H1 (cell line): ENCODE results near the gene SPC24. TPM values are rescaled to one million over a fixed set of nuclear protein-coding genes. Genes with fewer than 3 reads are reported as not detected.

Source experiments
- FOSL1 ChIP-seq: IDR thresholded peaks from 2 replicates; pipeline ENCODE4 v1.6.1; 2011; ENCODE audit warnings: mild to moderate bottlenecking, low read depth, low read length, moderate library complexity; ENCODE audit not compliant: insufficient read depth
- NRF1 ChIP-seq: IDR thresholded peaks from 2 replicates; pipeline ENCODE4 v1.6.1; 2011; ENCODE audit warnings: mild to moderate bottlenecking, low read depth, low read length, improper control_type of control experiment
- SAP30 ChIP-seq: fragments of 300-600 bp; sonication (generic); IDR thresholded peaks from 2 replicates; pipeline ENCODE4 v1.7.1; 2012; ENCODE audit warnings: low read length, moderate library complexity, mild to moderate bottlenecking, inconsistent platforms; ENCODE audit not compliant: insufficient read depth, insufficient replicate concordance
- polyA plus RNA-seq, 7 experiments: library from polyadenylated mRNA; depleted of rRNA in 3 of 7; stranded (reverse) in 5 of 7; unstranded in 2 of 7; fragments of >200 nt in 5 of 7; fragments of 200-250 nt in 2 of 7; gene quantifications; 1 replicate in 5 of 7; 2 replicates in 1 of 7; 4 replicates in 1 of 7; pipeline versions ENCODE4 v1.2.1 to v1.2.3, GENCODE V29; 2011 to 2013; ENCODE audit warnings: missing spikeins in 2 of 7, mixed read lengths in 2 of 7
- total RNA-seq: library from RNA; stranded (reverse); fragmentation: NEBNext Ultra II Directional; extraction: Animal tissue kit (Norgen Biotek cat#: 25700); gene quantifications from 2 replicates; pipeline ENCODE4 v1.2.1, GENCODE V29; 2021

The SPC24 gene
- total and polyA plus RNA-seq, 2 of the 8 experiments (the other 6 are each of a cell fraction or from before 2014, with no cell fraction given), result 17.7 to 42.4 TPM

GRCh38 chr19:11152318-11153062 lies 3.1 kb downstream of the SPC24 start (continued):
- TF ChIP-seq SAP30 (no peak), NRF1 (no peak), FOSL1 (no peak)
